GM12891 (cell line): ENCODE results near the gene FAM20C.

Experiments used
- POLR2A ChIP-seq: IDR thresholded peaks from 2 replicates; pipeline ENCODE4 v1.6.1; 2011; ENCODE audit warnings: low read depth, low read length, control low read depth
- TAF1 ChIP-seq: IDR thresholded peaks from 2 replicates; pipeline ENCODE4 v1.6.1; 2011; ENCODE audit warnings: low read depth, low read length, control low read depth

DNA sequence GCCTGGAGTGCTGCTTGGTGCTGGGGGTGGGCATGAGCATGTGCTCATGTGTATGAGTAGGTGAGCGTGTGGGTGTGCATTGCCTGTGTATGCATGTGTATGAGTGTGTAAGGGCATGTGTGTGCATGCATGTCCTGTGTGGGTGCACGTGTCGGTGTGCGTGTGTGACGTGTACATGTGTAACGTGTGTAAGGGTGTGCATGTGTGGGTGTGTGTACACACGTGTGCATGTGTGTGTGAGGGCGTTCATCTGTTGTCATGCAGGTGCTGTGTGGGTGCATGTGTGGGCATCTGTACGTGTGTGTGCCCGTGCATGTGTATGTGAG is 30.3 kb downstream of the FAM20C start:
- TF ChIP-seq TAF1 = no peak
- TF ChIP-seq POLR2A = no peak
